Panc1 (cell line): ENCODE data around the gene PSMA3. TPM values are rescaled to one million over a fixed set of nuclear protein-coding genes. Genes with fewer than 3 reads are reported as not detected.

Source experiments
- ATAC-seq: fragments of 200-7000 bp; cut with Tn5 transposase; 2 replicates; pipeline ENCODE4 v1.9.1; 2020; ENCODE audit warnings: mild to moderate bottlenecking, moderate library complexity
- BruUV-seq: library from RNA; stranded (reverse); fragments of 400-500 nt; replicated peaks from 2 replicates; lab custom pipeline; 2021; lab: Mats Ljungman, UMichigan
- CTCF ChIA-PET: fragments of 300-600 bp; sonication (Branson Sonifier 250); formaldehyde crosslinking; loops from one replicate; lab custom pipeline; 2022; ENCODE audit warnings: antibody characterized with exemption; lab: Charles Lee
- POLR2A ChIA-PET: fragments of 300-600 bp; sonication (Branson Sonifier 250); formaldehyde crosslinking; loops from one replicate; lab custom pipeline; 2022; ENCODE audit warnings: antibody characterized with exemption; lab: Charles Lee
- DNase-seq: peaks from one replicate; pipeline ENCODE4 v3.0.0-alpha.2; 2010; ENCODE audit warnings: low read depth, low spot score
- H3K27ac ChIP-seq: 2 replicates; pipeline ENCODE4 v1.5.1; 2011; ENCODE audit warnings: mild to moderate bottlenecking, low read length, inconsistent platforms
- H3K27me3 ChIP-seq: fragments of 200-500 bp; sonication (Bioruptor generic); 2 replicates; pipeline ENCODE4 v1.6.0; 2014; ENCODE audit warnings: low read length, inconsistent platforms; ENCODE audit not compliant: control insufficient read depth, insufficient read depth
- H3K36me3 ChIP-seq: fragments of 200-500 bp; sonication (Bioruptor generic); 2 replicates; pipeline ENCODE4 v1.5.1; 2014; ENCODE audit warnings: inconsistent platforms, mild to moderate bottlenecking, low read length, moderate library complexity; ENCODE audit not compliant: control insufficient read depth, insufficient read depth
- H3K4me1 ChIP-seq: 2 replicates; pipeline ENCODE4 v1.5.1; 2011; ENCODE audit warnings: inconsistent platforms, mild to moderate bottlenecking, low read length, moderate library complexity; ENCODE audit not compliant: control insufficient read depth, insufficient read depth
- H3K4me3 ChIP-seq, 2 experiments: 2 replicates each; pipeline ENCODE4 v1.5.1; 2011 to 2012; ENCODE audit warnings: low read depth in 2 of 2, low read length in 2 of 2, mild to moderate bottlenecking in 2 of 2, inconsistent platforms in 1 of 2, moderate library complexity in 1 of 2
- H3K9me3 ChIP-seq: fragments of 200-500 bp; sonication (Bioruptor generic); 2 replicates; pipeline ENCODE4 v1.5.1; 2014; ENCODE audit warnings: low read depth, mild to moderate bottlenecking, inconsistent platforms, low read length, moderate library complexity; ENCODE audit not compliant: control insufficient read depth, insufficient read depth
- POLR2AphosphoS5 ChIP-seq: IDR thresholded peaks from 2 replicates; pipeline ENCODE4 v1.6.1; 2012; ENCODE audit warnings: mild to moderate bottlenecking, low read depth, low read length, moderate library complexity
- SIN3A ChIP-seq: IDR thresholded peaks from 2 replicates; pipeline ENCODE4 v1.6.1; 2012; ENCODE audit warnings: low read depth, mild to moderate bottlenecking, low read length, moderate library complexity, borderline replicate concordance; ENCODE audit not compliant: insufficient read depth
- TCF7L2 ChIP-seq: IDR thresholded peaks from 2 replicates; pipeline ENCODE4 v1.6.1; 2011; ENCODE audit warnings: mild to moderate bottlenecking, low read depth, low read length, inconsistent platforms
- in situ Hi-C: cut with HindIII; loops from 2 replicates; pipeline ENCODE4 v1.10.0; 2016; ENCODE audit warnings: low sequenced_read_pairs, low pct_unique_long_range_greater_than_20kb
- intact Hi-C: fragments of 100-400 bp; cut with micrococcal nuclease; formaldehyde crosslinking; loops from one replicate; pipeline ENCODE4 v1.10.0; 2022; ENCODE audit not compliant: unreplicated experiment
- total RNA-seq: library from RNA; stranded (reverse); gene quantifications from one replicate; pipeline ENCODE4 v1.2.1, GENCODE V29; 2021; ENCODE audit not compliant: unreplicated experiment
- TF ChIP-seq, protein P1 (sequence below), 2 experiments: IDR thresholded peaks; 2 replicates each; pipeline ENCODE4 v1.6.1; 2011 to 2012; ENCODE audit warnings: low read depth in 2 of 2, control low read depth in 1 of 2, low read length in 1 of 2, mild to moderate bottlenecking in 1 of 2, moderate library complexity in 1 of 2; ENCODE audit not compliant: insufficient read depth in 1 of 2
- TF ChIP-seq, protein P2 (sequence below): fragments of 450-650 bp; IDR thresholded peaks from 2 replicates; pipeline ENCODE4 v1.5.1; 2017; ENCODE audit warnings: mild to moderate bottlenecking

PSMA3 gene
- total RNA-seq, 1 experiment from 2014 or later: 159 TPM

DNA sequence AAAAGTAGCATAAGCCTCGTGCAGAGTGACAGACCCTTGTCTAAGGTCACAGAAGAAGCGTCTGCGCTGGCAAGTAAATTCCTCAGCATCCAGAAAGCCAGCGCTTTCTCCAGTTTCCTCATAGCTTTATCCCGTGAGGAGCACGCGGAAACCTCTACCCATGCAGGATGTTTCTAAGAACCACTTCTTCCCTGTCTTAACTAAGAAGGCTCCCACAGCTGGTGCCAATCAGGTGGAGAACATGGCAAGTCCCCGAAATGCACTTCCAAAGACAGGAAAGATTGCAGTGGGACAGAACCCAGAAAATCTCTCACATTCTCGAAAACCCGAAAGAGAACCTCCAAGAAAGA lies 52.7 kb downstream of the PSMA3 start:
- ATAC-seq (no peak), DNase-seq (no peak)
- Histone ChIP-seq H3K27ac (peak overlapping the region; percentile 93), H3K27me3 (no peaks in the 10 kb centered on the region), H3K36me3 (peaks cover 22% of the 10 kb centered on the region), H3K4me1 (peaks cover 7% of the 10 kb centered on the region; the same call in 1 of the 2 replicates), H3K9me3 (no peaks in the 10 kb centered on the region), H3K4me3 (peak overlapping the region; percentile 99)
- CTCF ChIA-PET: no interaction called here
- BruUV-seq: TSS peak; percentile 75
- intact Hi-C loops: no loop called here
- TF ChIP-seq POLR2AphosphoS5 (no peak), SIN3A (no peak), TCF7L2 (no peak)
- TF ChIP-seq, protein P1, sequence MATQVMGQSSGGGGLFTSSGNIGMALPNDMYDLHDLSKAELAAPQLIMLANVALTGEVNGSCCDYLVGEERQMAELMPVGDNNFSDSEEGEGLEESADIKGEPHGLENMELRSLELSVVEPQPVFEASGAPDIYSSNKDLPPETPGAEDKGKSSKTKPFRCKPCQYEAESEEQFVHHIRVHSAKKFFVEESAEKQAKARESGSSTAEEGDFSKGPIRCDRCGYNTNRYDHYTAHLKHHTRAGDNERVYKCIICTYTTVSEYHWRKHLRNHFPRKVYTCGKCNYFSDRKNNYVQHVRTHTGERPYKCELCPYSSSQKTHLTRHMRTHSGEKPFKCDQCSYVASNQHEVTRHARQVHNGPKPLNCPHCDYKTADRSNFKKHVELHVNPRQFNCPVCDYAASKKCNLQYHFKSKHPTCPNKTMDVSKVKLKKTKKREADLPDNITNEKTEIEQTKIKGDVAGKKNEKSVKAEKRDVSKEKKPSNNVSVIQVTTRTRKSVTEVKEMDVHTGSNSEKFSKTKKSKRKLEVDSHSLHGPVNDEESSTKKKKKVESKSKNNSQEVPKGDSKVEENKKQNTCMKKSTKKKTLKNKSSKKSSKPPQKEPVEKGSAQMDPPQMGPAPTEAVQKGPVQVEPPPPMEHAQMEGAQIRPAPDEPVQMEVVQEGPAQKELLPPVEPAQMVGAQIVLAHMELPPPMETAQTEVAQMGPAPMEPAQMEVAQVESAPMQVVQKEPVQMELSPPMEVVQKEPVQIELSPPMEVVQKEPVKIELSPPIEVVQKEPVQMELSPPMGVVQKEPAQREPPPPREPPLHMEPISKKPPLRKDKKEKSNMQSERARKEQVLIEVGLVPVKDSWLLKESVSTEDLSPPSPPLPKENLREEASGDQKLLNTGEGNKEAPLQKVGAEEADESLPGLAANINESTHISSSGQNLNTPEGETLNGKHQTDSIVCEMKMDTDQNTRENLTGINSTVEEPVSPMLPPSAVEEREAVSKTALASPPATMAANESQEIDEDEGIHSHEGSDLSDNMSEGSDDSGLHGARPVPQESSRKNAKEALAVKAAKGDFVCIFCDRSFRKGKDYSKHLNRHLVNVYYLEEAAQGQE (IDR thresholded peaks at IDR 0.05; ENCODE audit: insufficient read depth in 1 of 2, low read depth in 2 of 2, low read length in 1 of 2): no peak
- TF ChIP-seq, protein P2, sequence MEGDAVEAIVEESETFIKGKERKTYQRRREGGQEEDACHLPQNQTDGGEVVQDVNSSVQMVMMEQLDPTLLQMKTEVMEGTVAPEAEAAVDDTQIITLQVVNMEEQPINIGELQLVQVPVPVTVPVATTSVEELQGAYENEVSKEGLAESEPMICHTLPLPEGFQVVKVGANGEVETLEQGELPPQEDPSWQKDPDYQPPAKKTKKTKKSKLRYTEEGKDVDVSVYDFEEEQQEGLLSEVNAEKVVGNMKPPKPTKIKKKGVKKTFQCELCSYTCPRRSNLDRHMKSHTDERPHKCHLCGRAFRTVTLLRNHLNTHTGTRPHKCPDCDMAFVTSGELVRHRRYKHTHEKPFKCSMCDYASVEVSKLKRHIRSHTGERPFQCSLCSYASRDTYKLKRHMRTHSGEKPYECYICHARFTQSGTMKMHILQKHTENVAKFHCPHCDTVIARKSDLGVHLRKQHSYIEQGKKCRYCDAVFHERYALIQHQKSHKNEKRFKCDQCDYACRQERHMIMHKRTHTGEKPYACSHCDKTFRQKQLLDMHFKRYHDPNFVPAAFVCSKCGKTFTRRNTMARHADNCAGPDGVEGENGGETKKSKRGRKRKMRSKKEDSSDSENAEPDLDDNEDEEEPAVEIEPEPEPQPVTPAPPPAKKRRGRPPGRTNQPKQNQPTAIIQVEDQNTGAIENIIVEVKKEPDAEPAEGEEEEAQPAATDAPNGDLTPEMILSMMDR: no peak
- POLR2A ChIA-PET: no interaction called here
- in situ Hi-C loops: no loop called here

DNA sequence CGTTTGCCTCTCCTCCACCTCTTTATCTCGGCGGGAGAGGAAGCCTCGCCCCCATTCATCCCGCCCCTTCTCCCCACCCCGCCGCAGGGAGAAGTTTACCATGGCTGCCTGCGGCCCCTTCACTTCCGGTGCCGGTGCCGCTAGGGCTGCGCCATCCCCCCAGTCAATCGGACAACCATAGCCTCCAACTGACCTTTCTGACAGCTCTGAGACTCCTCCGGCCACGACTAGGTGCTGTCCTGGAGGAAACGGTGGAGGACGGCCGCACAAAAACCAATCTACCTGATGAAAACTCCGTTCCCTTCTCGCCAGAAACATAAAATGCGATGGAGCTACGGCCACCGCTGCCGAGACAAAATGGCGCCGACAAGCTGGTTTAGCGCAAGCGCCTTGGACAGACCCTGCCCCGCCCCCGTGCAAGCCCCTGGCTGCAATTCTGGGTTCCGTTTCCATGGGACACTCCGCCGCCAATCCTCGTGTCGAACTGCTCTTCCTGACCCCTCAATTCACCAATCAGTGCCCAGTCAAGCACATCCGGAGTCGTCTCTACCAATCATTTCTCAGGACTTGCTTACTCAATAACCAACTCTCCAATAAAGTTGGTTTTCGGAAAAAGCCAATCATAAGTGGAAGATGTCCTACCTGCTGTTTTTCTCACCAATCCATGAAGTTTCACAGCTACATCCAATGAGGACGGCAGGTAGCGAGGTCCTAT lies 53.3 kb downstream of the PSMA3 start:
- POLR2A ChIA-PET: interaction anchor here (0.8 kb wide), 1 partner anchor 28 kb away, joined by 18 read pairs; no protein-coding TSS in a partner anchor
- CTCF ChIA-PET: interaction anchor here (0.6 kb wide), 1 partner anchor 23 kb away, joined by 6 read pairs; no protein-coding TSS in a partner anchor
- peak; percentile 95 for ATAC-seq
- in situ Hi-C loops (no loop called here), intact Hi-C loops (no loop called here)
- Histone ChIP-seq H3K4me1 (peaks cover 7% of the 10 kb centered on the region; the same call in 1 of the 2 replicates), H3K4me3 (peak overlapping the region; percentile 99), H3K27ac (peak overlapping the region; percentile 93), H3K9me3 (no peaks in the 10 kb centered on the region), H3K36me3 (peaks cover 18% of the 10 kb centered on the region), H3K27me3 (no peaks in the 10 kb centered on the region)
- DNase-seq: peak; percentile 98
- BruUV-seq: no TSS peak
- TF ChIP-seq, protein P2: no peak
- TF ChIP-seq TCF7L2: no peak
- TF ChIP-seq, protein P1 (IDR thresholded peaks at IDR 0.05; ENCODE audit: insufficient read depth in 1 of 2, low read depth in 2 of 2, low read length in 1 of 2): no peak; a peak in 1 of 4 replicates
- 0 out of 2 replicates have a peak, but pooled peaks have one; percentile 27 for TF ChIP-seq SIN3A
- TF ChIP-seq POLR2AphosphoS5: peak; percentile 75
